GM18520 (cell line): ENCODE results near the gene TAB2.
"Not testable (repeated sequence)": the region's sequence is repeated elsewhere in the genome, so short reads cannot be mapped to it uniquely, and the experiment has no call there.

Experiments
- ATAC-seq: cut with Tn5 transposase; IDR thresholded peaks from one replicate; pipeline ENCODE4 v1.9.1; 2021; ENCODE audit not compliant: unreplicated experiment

Gene TAB2

GRCh38 chr6:149311766-149312165, 5.7 kb upstream of the TAB2 start:
- ATAC-seq, result no peak

DNA sequence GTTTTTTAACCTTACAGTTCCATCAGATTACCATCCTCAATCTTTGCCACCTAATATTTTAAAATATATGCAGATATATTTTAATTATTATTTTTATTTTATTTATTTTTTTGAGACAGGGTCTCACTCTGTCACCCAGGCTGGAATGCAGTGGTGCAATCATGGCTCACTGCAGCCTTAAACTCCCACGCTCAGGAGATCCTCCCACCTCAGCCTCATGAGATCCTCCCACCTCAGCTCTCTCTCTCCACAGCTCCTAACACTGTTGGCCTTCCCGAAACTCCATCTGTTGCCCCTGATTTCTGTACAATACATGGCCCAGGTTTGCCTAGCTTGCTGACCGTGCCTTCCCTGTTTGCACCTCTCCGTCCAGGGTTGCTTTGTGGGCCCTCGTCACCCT, 4.4 kb upstream of the TAB2 start:
- no peak for ATAC-seq

- no peak for ATAC-seq
These were observed 3.7 kb upstream of the TAB2 start for GRCh38 chr6:149313861-149314260.

GRCh38 chr6:149314325-149314905, 3.1 kb upstream of the TAB2 start:
- ATAC-seq, result no peak

GRCh38 chr6:149316108-149316727, 1.3 kb upstream of the TAB2 start:
- no peak for ATAC-seq

- ATAC-seq, result peak; percentile 70
These were observed 520 bp upstream of the TAB2 start for GRCh38 chr6:149316740-149317643.

DNA sequence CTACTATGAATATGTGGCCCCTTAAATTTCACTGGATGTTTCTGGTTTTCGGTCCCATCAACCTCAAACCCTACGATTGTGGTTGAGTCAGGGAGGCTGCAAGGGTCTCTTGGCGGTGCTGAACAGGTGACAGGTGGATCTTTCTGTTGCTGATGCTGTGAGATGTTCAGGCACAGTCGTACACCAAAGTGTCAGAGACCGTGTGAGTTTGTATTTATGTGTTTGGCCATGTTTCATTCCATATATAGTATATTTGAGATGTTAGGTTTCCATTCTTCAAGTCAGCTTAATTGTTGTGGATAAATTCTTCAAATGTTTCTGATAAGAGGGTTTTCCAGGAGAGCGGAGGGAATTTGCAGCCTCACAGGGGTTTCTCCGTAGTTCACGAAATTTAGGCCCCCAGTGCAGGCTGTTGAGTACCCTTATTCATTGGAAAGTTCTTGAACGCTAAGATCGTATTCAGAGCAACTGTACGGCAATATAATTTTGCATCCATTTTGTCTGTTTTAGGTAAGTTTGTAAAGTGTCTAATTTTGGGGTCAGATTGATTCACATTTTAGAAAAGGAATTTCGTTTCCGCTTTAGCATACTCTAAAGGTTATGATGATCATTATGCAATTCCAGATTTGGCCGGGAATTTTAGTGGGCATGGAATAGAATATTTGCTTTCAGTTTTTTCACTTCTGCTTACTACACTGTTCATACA, 1.2 kb downstream of the TAB2 start:
- no peak for ATAC-seq

GRCh38 chr6:149319422-149319821, 1.9 kb downstream of the TAB2 start:
- ATAC-seq, result no peak

DNA sequence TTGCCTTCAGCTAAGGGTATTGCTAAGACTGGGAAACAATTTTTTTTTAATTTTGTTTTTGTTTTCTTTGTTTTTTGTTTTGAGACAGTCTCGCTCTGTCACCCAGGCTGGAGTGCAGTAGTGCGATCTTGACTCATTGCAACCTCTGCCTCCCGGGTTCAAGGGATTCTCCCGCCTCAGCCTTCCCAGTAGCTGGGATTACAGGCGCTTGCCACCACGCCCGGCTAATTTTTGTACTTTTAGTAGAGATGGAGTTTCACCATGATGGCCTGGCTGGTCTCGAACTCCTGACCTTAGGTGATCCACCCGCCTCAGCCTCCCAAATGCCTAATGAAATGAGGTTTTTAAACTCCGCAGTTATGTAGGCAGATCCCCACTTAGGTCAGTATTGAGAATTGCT, 2.5 kb downstream of the TAB2 start:
- ATAC-seq, result not testable (repeated sequence)

DNA sequence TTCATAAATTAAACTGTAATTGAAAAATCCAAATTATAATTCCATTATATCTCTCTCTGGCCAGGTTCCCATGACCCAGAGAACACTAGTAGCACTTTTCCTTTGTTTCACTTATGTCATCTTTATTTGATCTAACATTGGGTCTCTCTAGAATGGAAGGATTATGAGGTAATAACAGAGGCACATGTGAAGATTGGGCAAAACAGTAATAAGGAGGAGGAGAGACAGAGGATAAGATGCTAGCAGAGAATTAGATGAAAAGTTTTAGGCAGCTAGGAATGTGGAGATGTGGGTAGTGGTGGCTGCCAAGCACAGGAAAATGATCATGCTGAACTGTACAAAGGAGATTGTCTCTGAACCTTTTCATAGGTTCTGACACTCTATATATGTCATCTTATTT, 3.3 kb downstream of the TAB2 start:
- no peak for ATAC-seq

GRCh38 chr6:149323353-149323752, 5.8 kb downstream of the TAB2 start:
- no peak for ATAC-seq

DNA sequence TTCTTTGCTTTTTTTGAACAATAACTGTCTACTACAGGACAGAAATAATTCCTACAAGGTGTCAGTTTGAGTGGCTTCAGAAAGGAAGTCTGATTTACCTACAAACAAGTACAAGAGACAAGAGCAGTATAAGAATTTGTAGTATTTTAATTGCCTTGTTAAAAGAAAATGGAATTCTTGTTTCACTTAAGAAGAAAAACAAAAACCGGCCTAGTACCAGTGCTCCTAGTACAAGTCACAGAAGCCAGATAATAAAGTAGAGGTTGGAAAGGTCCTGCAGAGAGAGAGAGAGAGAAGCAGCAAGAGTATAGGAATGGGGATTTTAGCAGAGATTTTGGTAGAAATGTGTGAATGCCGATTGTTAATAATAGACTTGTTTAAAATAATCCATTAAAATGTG, 6.4 kb downstream of the TAB2 start:
- ATAC-seq, result no peak

- no peak for ATAC-seq
These were observed 6.9 kb downstream of the TAB2 start for GRCh38 chr6:149324428-149324827.

DNA sequence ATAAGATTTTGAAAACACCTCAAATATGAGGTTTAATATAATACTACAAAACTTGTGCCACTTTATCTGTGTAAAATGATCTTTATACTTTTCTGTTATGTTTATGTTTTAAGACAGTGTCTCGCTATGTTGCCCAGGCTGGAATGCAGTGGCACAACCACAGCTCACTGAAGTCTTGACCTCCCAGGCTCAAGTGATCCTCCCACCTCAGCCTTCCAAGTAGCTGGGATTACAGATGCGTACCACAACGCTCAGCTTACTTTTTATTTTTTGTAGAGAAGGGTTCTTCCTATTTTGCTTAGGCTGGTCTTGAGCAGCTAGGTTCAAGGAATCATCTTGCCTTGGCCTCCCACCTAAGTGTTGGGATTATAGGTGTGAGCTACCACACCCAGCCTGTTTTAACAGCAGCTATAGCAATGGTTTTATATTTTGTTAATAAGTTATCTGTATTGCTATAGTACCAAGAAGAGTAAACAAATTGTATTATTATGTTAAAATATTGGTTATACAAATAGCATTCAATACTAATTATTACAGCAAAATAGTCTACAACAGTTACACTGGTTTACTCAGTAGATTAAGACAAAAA, 8.2 kb downstream of the TAB2 start:
- ATAC-seq, result no peak

GRCh38 chr6:149327638-149328037, 10.1 kb downstream of the TAB2 start:
- no peak for ATAC-seq

- ATAC-seq, result no peak
These were observed 10.6 kb downstream of the TAB2 start for GRCh38 chr6:149328083-149328482.

GRCh38 chr6:149329529-149329928, 12.0 kb downstream of the TAB2 start:
- no peak for ATAC-seq

DNA sequence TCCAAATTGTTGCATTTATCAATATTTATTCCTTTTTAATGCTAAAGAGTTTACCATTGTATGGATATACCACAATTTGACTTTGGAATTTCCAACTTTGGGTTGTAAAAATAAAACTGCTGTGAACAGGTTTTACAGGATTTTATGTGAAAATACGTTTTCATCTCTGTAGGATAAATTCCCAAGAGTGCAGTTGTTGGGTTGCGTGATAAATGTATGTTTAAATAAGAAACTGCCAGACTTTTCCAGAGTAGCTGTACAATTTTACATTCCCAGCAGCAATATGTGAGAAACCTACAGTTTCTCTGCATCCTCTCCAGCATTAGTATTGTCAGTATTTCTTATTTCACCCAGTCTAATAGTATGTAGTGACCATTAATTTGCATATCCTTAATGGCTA, 12.6 kb downstream of the TAB2 start:
- ATAC-seq, result no peak

- no peak for ATAC-seq
These were observed 13.7 kb downstream of the TAB2 start for GRCh38 chr6:149331043-149331807.

DNA sequence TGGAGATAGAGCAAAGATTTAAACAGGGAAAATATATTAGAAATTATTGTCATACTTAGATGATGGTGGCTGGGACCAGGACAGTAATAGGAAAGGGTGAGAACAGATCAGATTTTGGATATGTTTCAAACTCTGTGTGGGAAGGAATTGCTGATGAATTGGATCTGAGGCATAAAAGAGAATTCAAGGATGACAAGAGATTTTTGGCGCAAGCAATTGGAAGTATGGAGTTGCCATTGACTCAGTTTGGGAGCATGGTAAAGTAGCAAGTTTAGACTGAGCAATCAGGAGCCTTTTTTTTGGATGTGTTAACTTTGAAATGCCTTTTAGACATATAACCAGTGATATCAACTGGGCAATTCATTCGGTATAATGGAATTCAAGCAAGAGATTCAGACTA, 14.4 kb downstream of the TAB2 start:
- ATAC-seq, result no peak
